Measurements from ENCODE around the gene KCNK7. TPM values are rescaled to one million over a fixed set of nuclear protein-coding genes. Genes with fewer than 3 reads are reported as not detected.
A peak's percentile ranks its signal among the peaks of the same experiment; 100 is the strongest.

The KCNK7 gene
- total RNA-seq, 1 donor from 2014 or later, result 0.69 TPM

- Mint-ChIP-seq H3K27me3 (ENCODE audit: unreplicated experiment) (peaks cover 20% of the 10 kb centered on the region), H3K4me1 (ENCODE audit: low read depth, unreplicated experiment) (peaks cover 10% of the 10 kb centered on the region), H3K27ac (ENCODE audit: unreplicated experiment) (no peak overlapping the region), H3K36me3 (ENCODE audit: unreplicated experiment) (no peaks in the 10 kb centered on the region), H3K4me3 (ENCODE audit: unreplicated experiment) (no peak overlapping the region), H3K9me3 (ENCODE audit: unreplicated experiment) (peaks cover 21% of the 10 kb centered on the region)
- TF ChIP-seq, protein P1, sequence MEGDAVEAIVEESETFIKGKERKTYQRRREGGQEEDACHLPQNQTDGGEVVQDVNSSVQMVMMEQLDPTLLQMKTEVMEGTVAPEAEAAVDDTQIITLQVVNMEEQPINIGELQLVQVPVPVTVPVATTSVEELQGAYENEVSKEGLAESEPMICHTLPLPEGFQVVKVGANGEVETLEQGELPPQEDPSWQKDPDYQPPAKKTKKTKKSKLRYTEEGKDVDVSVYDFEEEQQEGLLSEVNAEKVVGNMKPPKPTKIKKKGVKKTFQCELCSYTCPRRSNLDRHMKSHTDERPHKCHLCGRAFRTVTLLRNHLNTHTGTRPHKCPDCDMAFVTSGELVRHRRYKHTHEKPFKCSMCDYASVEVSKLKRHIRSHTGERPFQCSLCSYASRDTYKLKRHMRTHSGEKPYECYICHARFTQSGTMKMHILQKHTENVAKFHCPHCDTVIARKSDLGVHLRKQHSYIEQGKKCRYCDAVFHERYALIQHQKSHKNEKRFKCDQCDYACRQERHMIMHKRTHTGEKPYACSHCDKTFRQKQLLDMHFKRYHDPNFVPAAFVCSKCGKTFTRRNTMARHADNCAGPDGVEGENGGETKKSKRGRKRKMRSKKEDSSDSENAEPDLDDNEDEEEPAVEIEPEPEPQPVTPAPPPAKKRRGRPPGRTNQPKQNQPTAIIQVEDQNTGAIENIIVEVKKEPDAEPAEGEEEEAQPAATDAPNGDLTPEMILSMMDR (IDR thresholded peaks at IDR 0.05; ENCODE audit: partially characterized antibody, unreplicated experiment), result no peak
- DNase-seq, result no peak
Observed at GRCh38 chr11:65577756-65578109, 17.9 kb downstream of the KCNK7 start.

- H3K27me3 Mint-ChIP-seq (ENCODE audit: unreplicated experiment), result peaks cover 19% of the 10 kb centered on the region
- H3K36me3 Mint-ChIP-seq (ENCODE audit: unreplicated experiment), result no peaks in the 10 kb centered on the region
- H3K4me3 Mint-ChIP-seq (ENCODE audit: unreplicated experiment), result peak overlapping the region; percentile 21
- no peak overlapping the region for H3K27ac Mint-ChIP-seq (ENCODE audit: unreplicated experiment)
- TF ChIP-seq, protein P1 (IDR thresholded peaks at IDR 0.05; ENCODE audit: partially characterized antibody, unreplicated experiment), result no peak
- peaks cover 21% of the 10 kb centered on the region for H3K9me3 Mint-ChIP-seq (ENCODE audit: unreplicated experiment)
- H3K4me1 Mint-ChIP-seq (ENCODE audit: low read depth, unreplicated experiment), result peaks cover 10% of the 10 kb centered on the region
- DNase-seq, result no peak
Observed at GRCh38 chr11:65576867-65577755, 18.5 kb downstream of the KCNK7 start.

GRCh38 chr11:65576232-65576866, 19.3 kb downstream of the KCNK7 start:
- H3K4me1 Mint-ChIP-seq (ENCODE audit: low read depth, unreplicated experiment), result peaks cover 17% of the 10 kb centered on the region
- H3K4me3 Mint-ChIP-seq (ENCODE audit: unreplicated experiment), result peak overlapping the region; percentile 21
- peaks cover 19% of the 10 kb centered on the region for H3K27me3 Mint-ChIP-seq (ENCODE audit: unreplicated experiment)
- no peaks in the 10 kb centered on the region for H3K36me3 Mint-ChIP-seq (ENCODE audit: unreplicated experiment)
- peaks cover 24% of the 10 kb centered on the region for H3K9me3 Mint-ChIP-seq (ENCODE audit: unreplicated experiment)
- no peak for DNase-seq
- H3K27ac Mint-ChIP-seq (ENCODE audit: unreplicated experiment), result no peak overlapping the region
- TF ChIP-seq, protein P1 (IDR thresholded peaks at IDR 0.05; ENCODE audit: partially characterized antibody, unreplicated experiment), result no peak

- Mint-ChIP-seq H3K27me3 (ENCODE audit: unreplicated experiment) (peaks cover 22% of the 10 kb centered on the region), H3K4me3 (ENCODE audit: unreplicated experiment) (peak within 1 kb of the TSS; percentile 85), H3K9me3 (ENCODE audit: unreplicated experiment) (peaks cover 25% of the 10 kb centered on the region), H3K27ac (ENCODE audit: unreplicated experiment) (peak within 1 kb of the TSS; percentile 52), H3K4me1 (ENCODE audit: low read depth, unreplicated experiment) (peaks cover 20% of the 10 kb centered on the region), H3K36me3 (ENCODE audit: unreplicated experiment) (no peaks in the 10 kb centered on the region)
- TF ChIP-seq, protein P1 (IDR thresholded peaks at IDR 0.05; ENCODE audit: partially characterized antibody, unreplicated experiment), result no peak
- DNase-seq, result no peak
Observed at GRCh38 chr11:65575568-65576231, 19.9 kb downstream of the KCNK7 start, which contains the start of gene EHBP1L1. TSS of gene EHBP1L1 (plus strand) at chr11:65576053. CDS start at chr11:65576303, 250 bp downstream.

All from glutamatergic neuron (in vitro differentiated cells).